K562 (cell line): Measurements from ENCODE around the gene SDHAF1. TPM values are rescaled to one million over a fixed set of nuclear protein-coding genes. Genes with fewer than 3 reads are reported as not detected.

Experiments
- BCL6 ChIP-seq: fragments of 250-450 bp; sonication (Bioruptor Pico); IDR thresholded peaks from 2 replicates; pipeline ENCODE4 v1.4.0; 2020
- DNMT1 ChIP-seq: fragments of 450-650 bp; IDR thresholded peaks from 2 replicates; pipeline ENCODE4 v1.6.1; 2016; ENCODE audit warnings: antibody characterized with exemption, mild to moderate bottlenecking
- EGR1 ChIP-seq: fragments of 450-650 bp; conservative IDR thresholded peaks from 2 replicates; pipeline ENCODE4 v1.6.1; 2017; ENCODE audit warnings: mild to moderate bottlenecking
- GATA2 ChIP-seq: sonication (generic); formaldehyde crosslinking; IDR thresholded peaks from 2 replicates; pipeline ENCODE4 v1.4.0; 2020; ENCODE audit warnings: mild to moderate bottlenecking, missing genetic modification reagents
- NCOA2 ChIP-seq, 2 experiments: fragments of 450-650 bp; IDR thresholded peaks; 2 replicates each; pipeline ENCODE4 v1.6.1; 2018; ENCODE audit warnings: mild to moderate bottlenecking in 2 of 2, moderate library complexity in 1 of 2; ENCODE audit not compliant: partially characterized antibody in 2 of 2
- PPARD ChIP-seq: fragments of 250-450 bp; sonication (Bioruptor Pico); IDR thresholded peaks from 2 replicates; pipeline ENCODE4 v1.8.0; 2022; ENCODE audit warnings: inconsistent platforms, mild to moderate bottlenecking, moderate library complexity
- RBM14 ChIP-seq: fragments of 200-400 bp; formaldehyde crosslinking; IDR thresholded peaks from 2 replicates; pipeline ENCODE4 v1.6.1; 2018; ENCODE audit warnings: low read depth, mild to moderate bottlenecking, low read length, moderate library complexity, borderline replicate concordance; ENCODE audit not compliant: insufficient read depth
- SNIP1 ChIP-seq: fragments of 450-650 bp; IDR thresholded peaks from 2 replicates; pipeline ENCODE4 v1.7.1; 2017; ENCODE audit warnings: low read depth, mild to moderate bottlenecking
- SP2 ChIP-seq: IDR thresholded peaks from 2 replicates; pipeline ENCODE4 v1.6.1; 2011; ENCODE audit warnings: mild to moderate bottlenecking, low read depth, low read length, moderate library complexity; ENCODE audit not compliant: poor library complexity, severe bottlenecking; ENCODE audit errors: extremely low read depth
- ZNF23 ChIP-seq: fragments of 250-450 bp; sonication (Bioruptor Pico); IDR thresholded peaks from 2 replicates; pipeline ENCODE4 v1.4.0; 2020; ENCODE audit warnings: mild to moderate bottlenecking
- ZNF561 ChIP-seq: fragments of 450-650 bp; formaldehyde crosslinking; conservative IDR thresholded peaks from 2 replicates; pipeline ENCODE4 v1.4.0; 2020; ENCODE audit warnings: mild to moderate bottlenecking, moderate library complexity
- ZNF644 ChIP-seq: fragments of 200-800 bp; sonication (Bioruptor generic); IDR thresholded peaks from 2 replicates; pipeline ENCODE4 v1.6.1; 2016; ENCODE audit warnings: low read depth, missing genetic modification characterization, missing compliant biosample characterization
- polyA plus RNA-seq, 8 experiments: library from polyadenylated mRNA; depleted of rRNA in 4 of 8; stranded (reverse) in 5 of 8; unstranded in 3 of 8; fragments of >200 nt; fragmentation: Nextera tagmentation in 2 of 8; fragmentation: Illumina TruSeq in 1 of 8; extraction: Ambion mirVana in 2 of 8; extraction: Trizol in 1 of 8; gene quantifications; 2 replicates each; pipeline versions ENCODE4 v1.2.1 to v1.2.3, GENCODE V29; 2011 to 2014; ENCODE audit warnings: inconsistent platforms in 1 of 8, missing spikeins in 1 of 8
- total RNA-seq, 7 experiments: library from RNA; depleted of rRNA in 6 of 7; stranded (reverse); fragments of >200 nt in 6 of 7; fragmentation: Illumina TruSeq in 2 of 7; extraction: Trizol in 2 of 7; gene quantifications; 2 replicates each; pipeline versions ENCODE4 v1.2.1 to v1.2.3, GENCODE V29; 2011 to 2021; ENCODE audit warnings: low replicate concordance in 1 of 7
- TF ChIP-seq, protein P1 (sequence below): fragments of 200-600 bp; sonication (generic); IDR thresholded peaks from one replicate; pipeline ENCODE4 v1.6.1; 2012; ENCODE audit warnings: mild to moderate bottlenecking, low read depth, low read length, inconsistent platforms
- TF ChIP-seq, protein P2 (sequence below): fragments of 450-650 bp; IDR thresholded peaks from 2 replicates; pipeline ENCODE4 v1.7.1; 2018; ENCODE audit warnings: mild to moderate bottlenecking, low read depth; ENCODE audit not compliant: partially characterized antibody

Gene SDHAF1
- total and polyA plus RNA-seq, 9 of the 15 experiments (the other 6 are each of a cell fraction or from before 2014, with no cell fraction given), result 0.42 to 55.7 (median 18.8) TPM

DNA sequence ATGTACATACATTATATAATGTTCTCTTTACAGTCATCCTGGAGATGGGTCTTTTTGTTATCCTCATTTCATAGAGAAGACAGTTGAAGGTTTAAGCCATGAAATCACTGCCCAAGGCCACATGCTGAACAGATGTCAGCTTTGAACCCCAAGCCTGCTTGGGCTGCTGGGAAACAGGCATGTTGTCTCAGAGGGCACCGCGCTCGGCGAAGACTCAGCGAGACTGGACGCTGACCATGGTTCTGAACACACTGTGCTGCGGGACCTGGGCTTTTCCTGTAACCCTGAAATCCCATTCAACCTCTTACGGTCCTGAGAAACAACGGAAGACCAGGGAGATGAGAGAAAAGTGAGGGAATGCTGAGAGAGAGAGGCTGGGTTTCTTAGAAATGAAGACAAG lies 31.5 kb upstream of the SDHAF1 start (continued):
- TF ChIP-seq, protein P1, sequence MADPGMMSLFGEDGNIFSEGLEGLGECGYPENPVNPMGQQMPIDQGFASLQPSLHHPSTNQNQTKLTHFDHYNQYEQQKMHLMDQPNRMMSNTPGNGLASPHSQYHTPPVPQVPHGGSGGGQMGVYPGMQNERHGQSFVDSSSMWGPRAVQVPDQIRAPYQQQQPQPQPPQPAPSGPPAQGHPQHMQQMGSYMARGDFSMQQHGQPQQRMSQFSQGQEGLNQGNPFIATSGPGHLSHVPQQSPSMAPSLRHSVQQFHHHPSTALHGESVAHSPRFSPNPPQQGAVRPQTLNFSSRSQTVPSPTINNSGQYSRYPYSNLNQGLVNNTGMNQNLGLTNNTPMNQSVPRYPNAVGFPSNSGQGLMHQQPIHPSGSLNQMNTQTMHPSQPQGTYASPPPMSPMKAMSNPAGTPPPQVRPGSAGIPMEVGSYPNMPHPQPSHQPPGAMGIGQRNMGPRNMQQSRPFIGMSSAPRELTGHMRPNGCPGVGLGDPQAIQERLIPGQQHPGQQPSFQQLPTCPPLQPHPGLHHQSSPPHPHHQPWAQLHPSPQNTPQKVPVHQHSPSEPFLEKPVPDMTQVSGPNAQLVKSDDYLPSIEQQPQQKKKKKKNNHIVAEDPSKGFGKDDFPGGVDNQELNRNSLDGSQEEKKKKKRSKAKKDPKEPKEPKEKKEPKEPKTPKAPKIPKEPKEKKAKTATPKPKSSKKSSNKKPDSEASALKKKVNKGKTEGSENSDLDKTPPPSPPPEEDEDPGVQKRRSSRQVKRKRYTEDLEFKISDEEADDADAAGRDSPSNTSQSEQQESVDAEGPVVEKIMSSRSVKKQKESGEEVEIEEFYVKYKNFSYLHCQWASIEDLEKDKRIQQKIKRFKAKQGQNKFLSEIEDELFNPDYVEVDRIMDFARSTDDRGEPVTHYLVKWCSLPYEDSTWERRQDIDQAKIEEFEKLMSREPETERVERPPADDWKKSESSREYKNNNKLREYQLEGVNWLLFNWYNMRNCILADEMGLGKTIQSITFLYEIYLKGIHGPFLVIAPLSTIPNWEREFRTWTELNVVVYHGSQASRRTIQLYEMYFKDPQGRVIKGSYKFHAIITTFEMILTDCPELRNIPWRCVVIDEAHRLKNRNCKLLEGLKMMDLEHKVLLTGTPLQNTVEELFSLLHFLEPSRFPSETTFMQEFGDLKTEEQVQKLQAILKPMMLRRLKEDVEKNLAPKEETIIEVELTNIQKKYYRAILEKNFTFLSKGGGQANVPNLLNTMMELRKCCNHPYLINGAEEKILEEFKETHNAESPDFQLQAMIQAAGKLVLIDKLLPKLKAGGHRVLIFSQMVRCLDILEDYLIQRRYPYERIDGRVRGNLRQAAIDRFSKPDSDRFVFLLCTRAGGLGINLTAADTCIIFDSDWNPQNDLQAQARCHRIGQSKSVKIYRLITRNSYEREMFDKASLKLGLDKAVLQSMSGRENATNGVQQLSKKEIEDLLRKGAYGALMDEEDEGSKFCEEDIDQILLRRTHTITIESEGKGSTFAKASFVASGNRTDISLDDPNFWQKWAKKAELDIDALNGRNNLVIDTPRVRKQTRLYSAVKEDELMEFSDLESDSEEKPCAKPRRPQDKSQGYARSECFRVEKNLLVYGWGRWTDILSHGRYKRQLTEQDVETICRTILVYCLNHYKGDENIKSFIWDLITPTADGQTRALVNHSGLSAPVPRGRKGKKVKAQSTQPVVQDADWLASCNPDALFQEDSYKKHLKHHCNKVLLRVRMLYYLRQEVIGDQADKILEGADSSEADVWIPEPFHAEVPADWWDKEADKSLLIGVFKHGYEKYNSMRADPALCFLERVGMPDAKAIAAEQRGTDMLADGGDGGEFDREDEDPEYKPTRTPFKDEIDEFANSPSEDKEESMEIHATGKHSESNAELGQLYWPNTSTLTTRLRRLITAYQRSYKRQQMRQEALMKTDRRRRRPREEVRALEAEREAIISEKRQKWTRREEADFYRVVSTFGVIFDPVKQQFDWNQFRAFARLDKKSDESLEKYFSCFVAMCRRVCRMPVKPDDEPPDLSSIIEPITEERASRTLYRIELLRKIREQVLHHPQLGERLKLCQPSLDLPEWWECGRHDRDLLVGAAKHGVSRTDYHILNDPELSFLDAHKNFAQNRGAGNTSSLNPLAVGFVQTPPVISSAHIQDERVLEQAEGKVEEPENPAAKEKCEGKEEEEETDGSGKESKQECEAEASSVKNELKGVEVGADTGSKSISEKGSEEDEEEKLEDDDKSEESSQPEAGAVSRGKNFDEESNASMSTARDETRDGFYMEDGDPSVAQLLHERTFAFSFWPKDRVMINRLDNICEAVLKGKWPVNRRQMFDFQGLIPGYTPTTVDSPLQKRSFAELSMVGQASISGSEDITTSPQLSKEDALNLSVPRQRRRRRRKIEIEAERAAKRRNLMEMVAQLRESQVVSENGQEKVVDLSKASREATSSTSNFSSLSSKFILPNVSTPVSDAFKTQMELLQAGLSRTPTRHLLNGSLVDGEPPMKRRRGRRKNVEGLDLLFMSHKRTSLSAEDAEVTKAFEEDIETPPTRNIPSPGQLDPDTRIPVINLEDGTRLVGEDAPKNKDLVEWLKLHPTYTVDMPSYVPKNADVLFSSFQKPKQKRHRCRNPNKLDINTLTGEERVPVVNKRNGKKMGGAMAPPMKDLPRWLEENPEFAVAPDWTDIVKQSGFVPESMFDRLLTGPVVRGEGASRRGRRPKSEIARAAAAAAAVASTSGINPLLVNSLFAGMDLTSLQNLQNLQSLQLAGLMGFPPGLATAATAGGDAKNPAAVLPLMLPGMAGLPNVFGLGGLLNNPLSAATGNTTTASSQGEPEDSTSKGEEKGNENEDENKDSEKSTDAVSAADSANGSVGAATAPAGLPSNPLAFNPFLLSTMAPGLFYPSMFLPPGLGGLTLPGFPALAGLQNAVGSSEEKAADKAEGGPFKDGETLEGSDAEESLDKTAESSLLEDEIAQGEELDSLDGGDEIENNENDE, result no peak
- TF ChIP-seq NCOA2 (IDR thresholded peaks at IDR 0.05; ENCODE audit: partially characterized antibody in 2 of 2) (no peak), RBM14 (no peak), SNIP1 (no peak), DNMT1 (no peak), ZNF644 (tag) (peak; percentile 55; the same call in 1 of the 2 replicates), GATA2 (CRISPR knock-in tag) (no peak), EGR1 (no peak), SP2 (no peak), PPARD (no peak), ZNF23 (CRISPR knock-in tag) (no peak), ZNF561 (CRISPR knock-in tag) (no peak), BCL6 (CRISPR knock-in tag) (no peak)
- TF ChIP-seq, protein P2, sequence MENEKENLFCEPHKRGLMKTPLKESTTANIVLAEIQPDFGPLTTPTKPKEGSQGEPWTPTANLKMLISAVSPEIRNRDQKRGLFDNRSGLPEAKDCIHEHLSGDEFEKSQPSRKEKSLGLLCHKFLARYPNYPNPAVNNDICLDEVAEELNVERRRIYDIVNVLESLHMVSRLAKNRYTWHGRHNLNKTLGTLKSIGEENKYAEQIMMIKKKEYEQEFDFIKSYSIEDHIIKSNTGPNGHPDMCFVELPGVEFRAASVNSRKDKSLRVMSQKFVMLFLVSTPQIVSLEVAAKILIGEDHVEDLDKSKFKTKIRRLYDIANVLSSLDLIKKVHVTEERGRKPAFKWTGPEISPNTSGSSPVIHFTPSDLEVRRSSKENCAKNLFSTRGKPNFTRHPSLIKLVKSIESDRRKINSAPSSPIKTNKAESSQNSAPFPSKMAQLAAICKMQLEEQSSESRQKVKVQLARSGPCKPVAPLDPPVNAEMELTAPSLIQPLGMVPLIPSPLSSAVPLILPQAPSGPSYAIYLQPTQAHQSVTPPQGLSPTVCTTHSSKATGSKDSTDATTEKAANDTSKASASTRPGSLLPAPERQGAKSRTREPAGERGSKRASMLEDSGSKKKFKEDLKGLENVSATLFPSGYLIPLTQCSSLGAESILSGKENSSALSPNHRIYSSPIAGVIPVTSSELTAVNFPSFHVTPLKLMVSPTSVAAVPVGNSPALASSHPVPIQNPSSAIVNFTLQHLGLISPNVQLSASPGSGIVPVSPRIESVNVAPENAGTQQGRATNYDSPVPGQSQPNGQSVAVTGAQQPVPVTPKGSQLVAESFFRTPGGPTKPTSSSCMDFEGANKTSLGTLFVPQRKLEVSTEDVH, result no peak
